B cell (primary cell): Measurements from ENCODE around the gene FES.

Experiments used
- EZH2 ChIP-seq: IDR thresholded peaks from 2 replicates; pipeline ENCODE4 v1.6.1; 2012; ENCODE audit warnings: borderline replicate concordance, low read depth, mild to moderate bottlenecking, moderate library complexity, low read length; ENCODE audit not compliant: insufficient read depth, poor library complexity, severe bottlenecking
- TF ChIP-seq, protein P1 (sequence below): fragments of 200-600 bp; IDR thresholded peaks from one replicate; pipeline ENCODE4 v1.8.0; 2022; ENCODE audit warnings: antibody characterized with exemption, mild to moderate bottlenecking

DNA sequence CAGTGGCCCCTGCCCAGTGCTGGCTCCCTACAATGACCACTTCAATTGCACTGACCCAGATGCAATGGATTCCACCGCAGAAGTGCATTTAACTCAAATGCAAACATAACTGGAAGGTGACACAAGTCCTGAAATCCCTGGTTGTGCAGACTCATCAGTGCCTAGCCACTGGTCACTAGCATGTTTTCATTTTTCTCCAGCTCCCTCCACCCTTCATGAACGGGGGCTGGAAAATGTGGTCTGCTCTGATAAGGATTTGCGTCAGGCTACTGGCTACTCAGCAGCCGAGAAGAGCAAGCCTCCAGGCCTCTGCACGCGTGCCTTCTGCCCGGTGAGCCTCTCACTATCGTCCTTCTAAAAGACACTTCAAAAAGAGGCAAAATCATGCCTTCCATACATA is 43.4 kb upstream of the FES start:
- TF ChIP-seq, protein P1, sequence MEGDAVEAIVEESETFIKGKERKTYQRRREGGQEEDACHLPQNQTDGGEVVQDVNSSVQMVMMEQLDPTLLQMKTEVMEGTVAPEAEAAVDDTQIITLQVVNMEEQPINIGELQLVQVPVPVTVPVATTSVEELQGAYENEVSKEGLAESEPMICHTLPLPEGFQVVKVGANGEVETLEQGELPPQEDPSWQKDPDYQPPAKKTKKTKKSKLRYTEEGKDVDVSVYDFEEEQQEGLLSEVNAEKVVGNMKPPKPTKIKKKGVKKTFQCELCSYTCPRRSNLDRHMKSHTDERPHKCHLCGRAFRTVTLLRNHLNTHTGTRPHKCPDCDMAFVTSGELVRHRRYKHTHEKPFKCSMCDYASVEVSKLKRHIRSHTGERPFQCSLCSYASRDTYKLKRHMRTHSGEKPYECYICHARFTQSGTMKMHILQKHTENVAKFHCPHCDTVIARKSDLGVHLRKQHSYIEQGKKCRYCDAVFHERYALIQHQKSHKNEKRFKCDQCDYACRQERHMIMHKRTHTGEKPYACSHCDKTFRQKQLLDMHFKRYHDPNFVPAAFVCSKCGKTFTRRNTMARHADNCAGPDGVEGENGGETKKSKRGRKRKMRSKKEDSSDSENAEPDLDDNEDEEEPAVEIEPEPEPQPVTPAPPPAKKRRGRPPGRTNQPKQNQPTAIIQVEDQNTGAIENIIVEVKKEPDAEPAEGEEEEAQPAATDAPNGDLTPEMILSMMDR: no peak
- TF ChIP-seq EZH2: no peak
